ENCODE data around the gene KRTAP10-4. TPM values are rescaled to one million over a fixed set of nuclear protein-coding genes. Genes with fewer than 3 reads are reported as not detected.
A peak's percentile ranks its signal among the peaks of the same experiment; 100 is the strongest.

Gene KRTAP10-4
- polyA plus RNA-seq, 1 of the 3 experiments (the other 2 are of a cell fraction) = not detected

- Histone ChIP-seq H3F3A (replicated peaks; ENCODE audit: insufficient read depth) (no peaks in the 10 kb centered on the region), H3K9ac (no peak overlapping the region), H3K27ac (ENCODE audit: low read depth in 2 of 2, low read length in 1 of 2) (no peak overlapping the region), H3K27me3 (ENCODE audit: insufficient read depth) (peaks cover 32% of the 10 kb centered on the region; the same call in 1 of the 2 replicates), H3K4me2 (no peak overlapping the region), H4K20me1 (ENCODE audit: insufficient read depth) (no peaks in the 10 kb centered on the region), H2AFZ (ENCODE audit: low read depth) (no peak overlapping the region), H3K9me2 (no peaks in the 10 kb centered on the region), H3K4me1 (ENCODE audit: control insufficient read depth in 1 of 2, insufficient read depth in 2 of 2, low read depth in 1 of 2, low read length in 1 of 2) (no peaks in the 10 kb centered on the region; a peak in 1 of 4 replicates), H3K9me3 (no peaks in the 10 kb centered on the region), H3K4me3 (ENCODE audit: low read depth in 2 of 2, low read length in 1 of 2) (no peak overlapping the region), H3K79me2 (ENCODE audit: insufficient read depth) (no peaks in the 10 kb centered on the region), H3K36me3 (replicated peaks in 1 of 2; ENCODE audit: control insufficient read depth in 1 of 2, insufficient read depth in 2 of 2, low read length in 1 of 2) (no peaks in the 10 kb centered on the region)
- WGBS (ENCODE audit: low lambda C conversion rate) = 12% methylated on average over 20 of the region's 23 CpGs
- DNase-seq = no peak
- ChIA-PET POLR2A (no interaction called here), CTCF (interaction anchor here (0.8 to 1.2 kb wide), 3 partner anchors 9 to 264 kb away, joined by 3 read pairs; no protein-coding TSS in a partner anchor)
- TF ChIP-seq REST (IDR thresholded peaks at IDR 0.05; ENCODE audit: low read depth, low read length) = peak; percentile 39; the same call in 1 of the 2 replicates
- no peak for TF ChIP-seq NFIC (IDR thresholded peaks at IDR 0.05; ENCODE audit: borderline replicate concordance)
Measured at GRCh38 chr21:44529503-44530125, 43.9 kb upstream of the KRTAP10-4 start.

- Histone ChIP-seq H3K9ac (no peak overlapping the region), H2AFZ (ENCODE audit: low read depth) (no peak overlapping the region), H3K4me2 (no peak overlapping the region), H3K27ac (ENCODE audit: low read depth in 2 of 2, low read length in 1 of 2) (no peak overlapping the region), H3F3A (replicated peaks; ENCODE audit: insufficient read depth) (no peaks in the 10 kb centered on the region), H4K20me1 (ENCODE audit: insufficient read depth) (no peaks in the 10 kb centered on the region), H3K79me2 (ENCODE audit: insufficient read depth) (no peaks in the 10 kb centered on the region), H3K4me1 (ENCODE audit: control insufficient read depth in 1 of 2, insufficient read depth in 2 of 2, low read depth in 1 of 2, low read length in 1 of 2) (no peaks in the 10 kb centered on the region; a peak in 1 of 4 replicates), H3K36me3 (replicated peaks in 1 of 2; ENCODE audit: control insufficient read depth in 1 of 2, insufficient read depth in 2 of 2, low read length in 1 of 2) (no peaks in the 10 kb centered on the region), H3K9me3 (no peaks in the 10 kb centered on the region), H3K27me3 (ENCODE audit: insufficient read depth) (peaks cover 32% of the 10 kb centered on the region; the same call in 1 of the 2 replicates), H3K4me3 (ENCODE audit: low read depth in 2 of 2, low read length in 1 of 2) (no peak overlapping the region), H3K9me2 (no peaks in the 10 kb centered on the region)
- no peak for DNase-seq
- WGBS (ENCODE audit: low lambda C conversion rate) = 32% methylated on average over 7 of the region's 7 CpGs
- TF ChIP-seq CHD2 (IDR thresholded peaks at IDR 0.05; ENCODE audit: low read length, partially characterized antibody) = no peak
- TF ChIP-seq USF1 (IDR thresholded peaks at IDR 0.05; ENCODE audit: borderline replicate concordance, low read depth) = no peak
- TF ChIP-seq, protein P1, sequence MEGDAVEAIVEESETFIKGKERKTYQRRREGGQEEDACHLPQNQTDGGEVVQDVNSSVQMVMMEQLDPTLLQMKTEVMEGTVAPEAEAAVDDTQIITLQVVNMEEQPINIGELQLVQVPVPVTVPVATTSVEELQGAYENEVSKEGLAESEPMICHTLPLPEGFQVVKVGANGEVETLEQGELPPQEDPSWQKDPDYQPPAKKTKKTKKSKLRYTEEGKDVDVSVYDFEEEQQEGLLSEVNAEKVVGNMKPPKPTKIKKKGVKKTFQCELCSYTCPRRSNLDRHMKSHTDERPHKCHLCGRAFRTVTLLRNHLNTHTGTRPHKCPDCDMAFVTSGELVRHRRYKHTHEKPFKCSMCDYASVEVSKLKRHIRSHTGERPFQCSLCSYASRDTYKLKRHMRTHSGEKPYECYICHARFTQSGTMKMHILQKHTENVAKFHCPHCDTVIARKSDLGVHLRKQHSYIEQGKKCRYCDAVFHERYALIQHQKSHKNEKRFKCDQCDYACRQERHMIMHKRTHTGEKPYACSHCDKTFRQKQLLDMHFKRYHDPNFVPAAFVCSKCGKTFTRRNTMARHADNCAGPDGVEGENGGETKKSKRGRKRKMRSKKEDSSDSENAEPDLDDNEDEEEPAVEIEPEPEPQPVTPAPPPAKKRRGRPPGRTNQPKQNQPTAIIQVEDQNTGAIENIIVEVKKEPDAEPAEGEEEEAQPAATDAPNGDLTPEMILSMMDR (IDR thresholded peaks at IDR 0.05) = no peak
- TF ChIP-seq RFX5 (IDR thresholded peaks at IDR 0.05; ENCODE audit: low read length) = no peak
- CTCF ChIA-PET = interaction anchor here (1.2 to 1.6 kb wide), 2 partner anchors 10 to 263 kb away, joined by 3 to 6 read pairs; no protein-coding TSS in a partner anchor
- POLR2A ChIA-PET = no interaction called here
Measured at GRCh38 chr21:44530221-44530902, 43.2 kb upstream of the KRTAP10-4 start.
